ENCODE measurements around the gene CEACAM1. TPM values are rescaled to one million over a fixed set of nuclear protein-coding genes. Genes with fewer than 3 reads are reported as not detected.

CEACAM1 gene
- total and polyA plus RNA-seq, 2 of the 13 experiments (the other 11 are each of a cell fraction or from before 2014, with no cell fraction given) = 13.5 to 332 TPM

- H3K4me1 ChIP-seq (ENCODE audit: insufficient read depth, low read length) = peaks cover 69% of the 10 kb centered on the region
- in situ Hi-C loops (cut with HindIII; ENCODE audit: extremely low pct_ligation_motif_present, low pct_unique_long_range_greater_than_20kb) = no loop called here
- H2AFZ ChIP-seq (ENCODE audit: low read length) = no peak overlapping the region
- ATAC-seq (peak; percentile 44; the same call in 2 of the 3 replicates), FAIRE-seq (no peak), DNase-seq (ENCODE audit: low spot score) (no peak)
- intact Hi-C loops (cut with micrococcal nuclease; ENCODE audit: unreplicated experiment) = no loop called here
- peak overlapping the region; percentile 43 for H3K27ac ChIP-seq (ENCODE audit: extremely low read length, insufficient read depth, low read length)
- no peak overlapping the region for H3K4me3 ChIP-seq (replicated peaks in 1 of 3; ENCODE audit: insufficient read depth in 1 of 3, low read depth in 2 of 3, low read length in 3 of 3)
- peaks cover 6% of the 10 kb centered on the region for H4K20me1 ChIP-seq (ENCODE audit: insufficient read depth, low read length)
- ChIA-PET POLR2A (interaction anchor here (2.4 to 2.6 kb wide), 2 partner anchors 9 to 21 kb away, joined by 7 to 15 read pairs; partner anchors contain the start of gene CEACAM1), CTCF (ENCODE audit: low intra/inter-chr PET ratio, low total read pairs) (no interaction called here)
- no peak overlapping the region; the same call in 1 of the 2 replicates for H3K4me2 ChIP-seq (ENCODE audit: low read depth, low read length)
- H3K9me3 ChIP-seq (ENCODE audit: low read length) = no peaks in the 10 kb centered on the region
- H3K9ac ChIP-seq (ENCODE audit: insufficient read depth, low read depth, low read length) = no peak overlapping the region
- no peak for TF ChIP-seq BCL3 (CRISPR knock-in tag; IDR thresholded peaks at IDR 0.05)
- no peak for TF ChIP-seq DRAP1 (CRISPR knock-in tag; IDR thresholded peaks at IDR 0.05)
- TF ChIP-seq LBX2 (CRISPR knock-in tag; IDR thresholded peaks at IDR 0.05; ENCODE audit: borderline replicate concordance) = no peak
- 0 out of 4 replicates have a peak, but pooled peaks of 1 of the 2 experiments have one; percentile 15 for TF ChIP-seq POLR2A (IDR thresholded peaks at IDR 0.05; ENCODE audit: insufficient read depth in 1 of 2, low read depth in 2 of 2, low read length in 2 of 2)
- TF ChIP-seq NR2F6 (IDR thresholded peaks at IDR 0.05) = peak; percentile 25; the same call in 1 of the 2 replicates
- no peak for TF ChIP-seq NR2F6 (CRISPR knock-in tag; IDR thresholded peaks at IDR 0.05)
- no TSS peak for BruUV-seq (replicated peaks)
- no peaks in the 10 kb centered on the region for H3K27me3 ChIP-seq (ENCODE audit: control insufficient read depth in 1 of 2, insufficient read depth in 2 of 2, low read length in 2 of 2)
- peaks cover 11% of the 10 kb centered on the region for H3K79me2 ChIP-seq (ENCODE audit: insufficient read depth, low read length)
- H3K36me3 ChIP-seq (replicated peaks in 1 of 2; ENCODE audit: control insufficient read depth in 1 of 2, insufficient read depth in 2 of 2, low read length in 2 of 2) = peaks cover 35 to 81% of the 10 kb centered on the region in 2 experiments
- 66% methylated on average over 3 of the region's 3 CpGs for WGBS (ENCODE audit: low lambda C conversion rate)
Observed at GRCh38 chr19:42519108-42519507, 9.2 kb downstream of the CEACAM1 start.

- no peak for ATAC-seq
- peaks cover 35 to 78% of the 10 kb centered on the region in 2 experiments for H3K36me3 ChIP-seq (replicated peaks in 1 of 2; ENCODE audit: control insufficient read depth in 1 of 2, insufficient read depth in 2 of 2, low read length in 2 of 2)
- ChIA-PET POLR2A (interaction anchor here (1.2 kb wide), 1 partner anchor 18 kb away, joined by 4 read pairs; no protein-coding TSS in a partner anchor), CTCF (ENCODE audit: low intra/inter-chr PET ratio, low total read pairs) (no interaction called here)
- H4K20me1 ChIP-seq (ENCODE audit: insufficient read depth, low read length) = no peaks in the 10 kb centered on the region
- H2AFZ ChIP-seq (ENCODE audit: low read length) = no peak overlapping the region
- H3K9ac ChIP-seq (ENCODE audit: insufficient read depth, low read depth, low read length) = no peak overlapping the region
- H3K4me2 ChIP-seq (ENCODE audit: low read depth, low read length) = no peak overlapping the region
- peak; percentile 48 for FAIRE-seq
- H3K4me3 ChIP-seq (replicated peaks in 1 of 3; ENCODE audit: insufficient read depth in 1 of 3, low read depth in 2 of 3, low read length in 3 of 3) = no peak overlapping the region
- H3K4me1 ChIP-seq (ENCODE audit: insufficient read depth, low read length) = peaks cover 50% of the 10 kb centered on the region
- intact Hi-C loops (cut with micrococcal nuclease; ENCODE audit: unreplicated experiment) = no loop called here
- in situ Hi-C loops (cut with HindIII; ENCODE audit: extremely low pct_ligation_motif_present, low pct_unique_long_range_greater_than_20kb) = no loop called here
- BruUV-seq (replicated peaks) = no TSS peak
- H3K27me3 ChIP-seq (ENCODE audit: control insufficient read depth in 1 of 2, insufficient read depth in 2 of 2, low read length in 2 of 2) = no peaks in the 10 kb centered on the region
- DNase-seq (ENCODE audit: low spot score) = no peak
- H3K9me3 ChIP-seq (ENCODE audit: low read length) = no peaks in the 10 kb centered on the region
- H3K27ac ChIP-seq (ENCODE audit: extremely low read length, insufficient read depth, low read length) = no peak overlapping the region
- WGBS (ENCODE audit: low lambda C conversion rate) = 96% methylated on average over 2 of the region's 2 CpGs
- peaks cover 2% of the 10 kb centered on the region for H3K79me2 ChIP-seq (ENCODE audit: insufficient read depth, low read length)
- TF ChIP-seq ZNF343 (CRISPR knock-in tag; IDR thresholded peaks at IDR 0.05) = no peak
- TF ChIP-seq ZNF577 (CRISPR knock-in tag; IDR thresholded peaks at IDR 0.05; ENCODE audit: borderline replicate concordance, low read depth) = no peak
- no peak for TF ChIP-seq ZNF20 (CRISPR knock-in tag; IDR thresholded peaks at IDR 0.05)
- TF ChIP-seq ATF6 (CRISPR knock-in tag; conservative IDR thresholded peaks at IDR 0.05) = no peak
- TF ChIP-seq MYPOP (CRISPR knock-in tag; IDR thresholded peaks at IDR 0.05) = no peak
- no peak for TF ChIP-seq NONO (IDR thresholded peaks at IDR 0.05)
- no peak for TF ChIP-seq NONO (CRISPR knock-in tag; conservative IDR thresholded peaks at IDR 0.05)
- no peak for TF ChIP-seq RBAK (CRISPR knock-in tag; IDR thresholded peaks at IDR 0.05)
Observed at GRCh38 chr19:42516771-42517170, 11.5 kb downstream of the CEACAM1 start.

Measured in HepG2 (cell line).